HEK293 (cell line): ENCODE measurements around the gene LARGE1.

Source experiments
- KLF16 ChIP-seq: fragments of 450-650 bp; formaldehyde crosslinking; IDR thresholded peaks from 2 replicates; pipeline ENCODE4 v1.5.1; 2017; ENCODE audit warnings: missing biosample characterization, missing genetic modification characterization
- ZBTB7A ChIP-seq: fragments of 450-650 bp; formaldehyde crosslinking; IDR thresholded peaks from 2 replicates; pipeline ENCODE4 v1.5.1; 2016; ENCODE audit warnings: low read depth, missing biosample characterization, missing genetic modification characterization
- ZFP41 ChIP-seq: fragments of 450-650 bp; formaldehyde crosslinking; IDR thresholded peaks from 2 replicates; pipeline ENCODE4 v1.5.1; 2016; ENCODE audit warnings: missing biosample characterization, missing genetic modification characterization, borderline replicate concordance
- ZNF112 ChIP-seq: fragments of 450-650 bp; formaldehyde crosslinking; IDR thresholded peaks from 2 replicates; pipeline ENCODE4 v1.5.0; 2017; ENCODE audit warnings: missing biosample characterization, missing genetic modification characterization
- ZNF274 ChIP-seq, 2 experiments: fragments of 200-500 bp in 1 of 2; fragments of 450-650 bp in 1 of 2; sonication (Bioruptor generic) in 1 of 2; formaldehyde crosslinking in 1 of 2; IDR thresholded peaks; 2 replicates each; pipeline versions ENCODE4 v1.5.1 to v1.6.1; 2014 to 2016; ENCODE audit warnings: borderline replicate concordance in 1 of 2, inconsistent platforms in 1 of 2, low read length in 1 of 2, missing biosample characterization in 1 of 2, missing genetic modification characterization in 1 of 2
- ZNF423 ChIP-seq: fragments of 450-650 bp; formaldehyde crosslinking; IDR thresholded peaks from 2 replicates; pipeline ENCODE4 v1.5.1; 2016; ENCODE audit warnings: missing biosample characterization, missing genetic modification characterization
- ZNF560 ChIP-seq: fragments of 450-650 bp; formaldehyde crosslinking; IDR thresholded peaks from 2 replicates; pipeline ENCODE4 v1.5.1; 2017; ENCODE audit warnings: missing biosample characterization, missing genetic modification characterization, borderline replicate concordance
- ZNF777 ChIP-seq: fragments of 450-650 bp; formaldehyde crosslinking; IDR thresholded peaks from 2 replicates; pipeline ENCODE4 v1.5.1; 2017; ENCODE audit warnings: missing biosample characterization, missing genetic modification characterization, borderline replicate concordance
- TF ChIP-seq, protein P1 (sequence below): fragments of 450-650 bp; formaldehyde crosslinking; IDR thresholded peaks from 2 replicates; pipeline ENCODE4 v1.5.1; 2016; ENCODE audit warnings: missing biosample characterization, missing genetic modification characterization
- TF ChIP-seq, protein P2 (sequence below): fragments of 450-650 bp; formaldehyde crosslinking; IDR thresholded peaks from 2 replicates; pipeline ENCODE4 v1.5.1; 2017; ENCODE audit warnings: missing biosample characterization, missing genetic modification characterization

DNA sequence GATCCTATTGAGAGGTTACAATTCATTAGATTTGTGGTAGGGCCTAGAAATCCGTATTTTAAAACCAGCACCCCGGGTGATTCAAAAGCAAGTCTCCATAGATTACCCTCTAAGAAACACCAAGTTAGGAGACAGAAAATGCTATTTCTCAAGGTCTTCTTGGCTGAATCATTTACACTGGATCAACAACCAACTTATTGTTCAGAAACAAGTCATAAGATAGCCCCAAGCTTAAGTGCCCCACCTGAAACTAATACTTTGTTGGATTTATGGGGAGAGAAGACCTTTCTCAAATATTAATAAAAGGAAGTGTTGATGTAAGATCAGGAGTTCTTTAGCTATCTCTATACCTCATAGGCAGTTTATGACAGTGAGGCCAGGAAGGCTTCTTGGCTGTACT, 345.2 kb downstream of the LARGE1 start:
- TF ChIP-seq, protein P1, sequence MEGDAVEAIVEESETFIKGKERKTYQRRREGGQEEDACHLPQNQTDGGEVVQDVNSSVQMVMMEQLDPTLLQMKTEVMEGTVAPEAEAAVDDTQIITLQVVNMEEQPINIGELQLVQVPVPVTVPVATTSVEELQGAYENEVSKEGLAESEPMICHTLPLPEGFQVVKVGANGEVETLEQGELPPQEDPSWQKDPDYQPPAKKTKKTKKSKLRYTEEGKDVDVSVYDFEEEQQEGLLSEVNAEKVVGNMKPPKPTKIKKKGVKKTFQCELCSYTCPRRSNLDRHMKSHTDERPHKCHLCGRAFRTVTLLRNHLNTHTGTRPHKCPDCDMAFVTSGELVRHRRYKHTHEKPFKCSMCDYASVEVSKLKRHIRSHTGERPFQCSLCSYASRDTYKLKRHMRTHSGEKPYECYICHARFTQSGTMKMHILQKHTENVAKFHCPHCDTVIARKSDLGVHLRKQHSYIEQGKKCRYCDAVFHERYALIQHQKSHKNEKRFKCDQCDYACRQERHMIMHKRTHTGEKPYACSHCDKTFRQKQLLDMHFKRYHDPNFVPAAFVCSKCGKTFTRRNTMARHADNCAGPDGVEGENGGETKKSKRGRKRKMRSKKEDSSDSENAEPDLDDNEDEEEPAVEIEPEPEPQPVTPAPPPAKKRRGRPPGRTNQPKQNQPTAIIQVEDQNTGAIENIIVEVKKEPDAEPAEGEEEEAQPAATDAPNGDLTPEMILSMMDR (tag by site-specific recombination), result no peak
- TF ChIP-seq ZFP41 (no peak), ZBTB7A (tag by site-specific recombination) (no peak), ZNF560 (tag by site-specific recombination) (no peak), ZNF112 (tag by site-specific recombination) (no peak), ZNF274 (IDR thresholded peaks at IDR 0.05; ENCODE audit: low read length) (no peak), ZNF274 (tag by site-specific recombination; IDR thresholded peaks at IDR 0.05; ENCODE audit: borderline replicate concordance) (no peak), KLF16 (no peak), ZNF777 (tag by site-specific recombination) (no peak), ZNF423 (tag by site-specific recombination) (no peak)
- TF ChIP-seq, protein P2, sequence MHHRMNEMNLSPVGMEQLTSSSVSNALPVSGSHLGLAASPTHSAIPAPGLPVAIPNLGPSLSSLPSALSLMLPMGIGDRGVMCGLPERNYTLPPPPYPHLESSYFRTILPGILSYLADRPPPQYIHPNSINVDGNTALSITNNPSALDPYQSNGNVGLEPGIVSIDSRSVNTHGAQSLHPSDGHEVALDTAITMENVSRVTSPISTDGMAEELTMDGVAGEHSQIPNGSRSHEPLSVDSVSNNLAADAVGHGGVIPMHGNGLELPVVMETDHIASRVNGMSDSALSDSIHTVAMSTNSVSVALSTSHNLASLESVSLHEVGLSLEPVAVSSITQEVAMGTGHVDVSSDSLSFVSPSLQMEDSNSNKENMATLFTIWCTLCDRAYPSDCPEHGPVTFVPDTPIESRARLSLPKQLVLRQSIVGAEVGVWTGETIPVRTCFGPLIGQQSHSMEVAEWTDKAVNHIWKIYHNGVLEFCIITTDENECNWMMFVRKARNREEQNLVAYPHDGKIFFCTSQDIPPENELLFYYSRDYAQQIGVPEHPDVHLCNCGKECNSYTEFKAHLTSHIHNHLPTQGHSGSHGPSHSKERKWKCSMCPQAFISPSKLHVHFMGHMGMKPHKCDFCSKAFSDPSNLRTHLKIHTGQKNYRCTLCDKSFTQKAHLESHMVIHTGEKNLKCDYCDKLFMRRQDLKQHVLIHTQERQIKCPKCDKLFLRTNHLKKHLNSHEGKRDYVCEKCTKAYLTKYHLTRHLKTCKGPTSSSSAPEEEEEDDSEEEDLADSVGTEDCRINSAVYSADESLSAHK, result no peak
